GM12864 (cell line): ENCODE results near the gene CHGA.

Experiments used
- DNase-seq: peaks from one replicate; pipeline ENCODE4 v3.0.0-alpha.2; 2011; ENCODE audit warnings: low read depth
- H3K4me3 ChIP-seq: 2 replicates; pipeline ENCODE4 v1.5.1; 2011; ENCODE audit warnings: mild to moderate bottlenecking, low read depth, low read length, control low read depth
- CTCF ChIP-seq: IDR thresholded peaks from 2 replicates; pipeline ENCODE4 v1.5.1; 2011; ENCODE audit warnings: low read depth, mild to moderate bottlenecking, moderate library complexity, low read length, control low read depth, inconsistent platforms; ENCODE audit errors: missing control alignments

CHGA gene

GRCh38 chr14:92973261-92973797, 50.4 kb downstream of the CHGA start:
- no peak for DNase-seq
- peak; percentile 52 for TF ChIP-seq CTCF
- H3K4me3 ChIP-seq: no peak overlapping the region

GRCh38 chr14:92973798-92974372, 50.9 kb downstream of the CHGA start:
- no peak overlapping the region for H3K4me3 ChIP-seq
- no peak for TF ChIP-seq CTCF
- DNase-seq: no peak

GRCh38 chr14:92974541-92975345, 51.8 kb downstream of the CHGA start:
- H3K4me3 ChIP-seq: no peak overlapping the region
- no peak for TF ChIP-seq CTCF
- DNase-seq: no peak

GRCh38 chr14:92976268-92976667, 53.3 kb downstream of the CHGA start:
- TF ChIP-seq CTCF: no peak
- DNase-seq: no peak
- H3K4me3 ChIP-seq: no peak overlapping the region

GRCh38 chr14:92978229-92979021, 55.5 kb downstream of the CHGA start:
- TF ChIP-seq CTCF: no peak
- no peak for DNase-seq
- no peak overlapping the region for H3K4me3 ChIP-seq

GRCh38 chr14:92980866-92981265, 57.9 kb downstream of the CHGA start:
- no peak for DNase-seq
- H3K4me3 ChIP-seq: no peak overlapping the region
- no peak for TF ChIP-seq CTCF
